H1 (cell line): Measurements from ENCODE around the gene HMCN1. TPM values are rescaled to one million over a fixed set of nuclear protein-coding genes. Genes with fewer than 3 reads are reported as not detected.

Experiments
- CTCF ChIA-PET: fragments of 300-600 bp; sonication (Branson Sonifier 250); formaldehyde crosslinking; loops from one replicate; lab custom pipeline; 2021; ENCODE audit not compliant: partially characterized antibody; lab: Charles Lee
- POLR2A ChIA-PET: fragments of 300-600 bp; sonication (Branson Sonifier 250); formaldehyde crosslinking; loops from one replicate; lab custom pipeline; 2021; ENCODE audit warnings: inconsistent platforms; ENCODE audit not compliant: partially characterized antibody; lab: Charles Lee
- DNase-seq, 2 experiments: peaks; one replicate each; pipeline versions ENCODE4 v3.0.0 to v3.0.0-alpha.2; 2010 to 2022; ENCODE audit warnings: low spot score in 2 of 2, low read depth in 1 of 2, mixed read lengths in 1 of 2
- FAIRE-seq: peaks from 2 replicates; lab custom pipeline; 2011; peaks lifted over from hg19 to GRCh38; lab: Jason Lieb, UNC
- H2AFZ ChIP-seq: 2 replicates; pipeline ENCODE4 v1.8.1; 2012; ENCODE audit warnings: low read length, inconsistent platforms
- H2AK5ac ChIP-seq: 2 replicates; pipeline ENCODE4 v1.6.1; 2013; ENCODE audit warnings: low read depth, low read length
- H2BK120ac ChIP-seq: replicated peaks from 2 replicates; pipeline ENCODE3; 2013; ENCODE audit warnings: low read depth, low read length, inconsistent platforms
- H2BK12ac ChIP-seq: 2 replicates; pipeline ENCODE4 v1.6.1; 2013; ENCODE audit warnings: low read depth, low read length
- H2BK15ac ChIP-seq: 2 replicates; pipeline ENCODE4 v1.6.1; 2013; ENCODE audit warnings: low read length
- H2BK20ac ChIP-seq: 2 replicates; pipeline ENCODE4 v1.6.1; 2013; ENCODE audit warnings: low read length
- H2BK5ac ChIP-seq: 2 replicates; pipeline ENCODE4 v1.6.1; 2013; ENCODE audit warnings: low read depth, low read length
- H3K14ac ChIP-seq: 2 replicates; pipeline ENCODE4 v1.6.1; 2013; ENCODE audit warnings: inconsistent platforms; ENCODE audit not compliant: insufficient read length
- H3K18ac ChIP-seq: 2 replicates; pipeline ENCODE4 v1.6.1; 2013; ENCODE audit warnings: low read length; ENCODE audit errors: extremely low read depth
- H3K23ac ChIP-seq: 2 replicates; pipeline ENCODE4 v1.6.1; 2013; ENCODE audit warnings: inconsistent platforms; ENCODE audit not compliant: insufficient read length
- H3K23me2 ChIP-seq: 2 replicates; pipeline ENCODE4 v1.6.1; 2013; ENCODE audit warnings: low read depth, low read length
- H3K27ac ChIP-seq: 2 replicates; pipeline ENCODE4 v1.6.1; 2011; ENCODE audit warnings: low read depth, low read length, inconsistent platforms
- H3K27me3 ChIP-seq, 4 experiments: replicated peaks in 1 of 4; 1 replicate in 1 of 4; 2 replicates in 3 of 4; pipeline versions ENCODE4 v1.6.1 to v1.8.1; 2011 to 2013; ENCODE audit warnings: low read length in 3 of 4, mild to moderate bottlenecking in 3 of 4, inconsistent platforms in 2 of 4, mixed read lengths in 2 of 4, moderate library complexity in 1 of 4; ENCODE audit not compliant: control insufficient read depth in 3 of 4, insufficient read depth in 3 of 4; ENCODE audit errors: extremely low read depth in 1 of 4
- H3K36me3 ChIP-seq, 4 experiments: 2 replicates each; pipeline versions ENCODE4 v1.6.1 to v1.8.1; 2011 to 2013; ENCODE audit warnings: mild to moderate bottlenecking in 4 of 4, low read length in 3 of 4, moderate library complexity in 2 of 4, control low read depth in 1 of 4, inconsistent platforms in 1 of 4; ENCODE audit not compliant: insufficient read depth in 4 of 4, control insufficient read depth in 2 of 4
- H3K4ac ChIP-seq: replicated peaks from 2 replicates; pipeline ENCODE3; 2013; ENCODE audit warnings: low read length, low read depth, mixed read lengths, inconsistent platforms; ENCODE audit not compliant: insufficient read length
- H3K4me1 ChIP-seq, 4 experiments: replicated peaks in 1 of 4; 1 replicate in 1 of 4; 2 replicates in 3 of 4; pipeline versions ENCODE4 v1.6.1 to v1.8.1; 2011 to 2013; ENCODE audit warnings: low read length in 3 of 4, inconsistent platforms in 2 of 4, mixed read lengths in 1 of 4; ENCODE audit not compliant: insufficient read depth in 4 of 4, control insufficient read depth in 3 of 4
- H3K4me2 ChIP-seq, 2 experiments: 2 replicates each; pipeline versions ENCODE4 v1.6.1 to v1.8.1; 2011 to 2013; ENCODE audit warnings: low read depth in 2 of 2, low read length in 2 of 2, control low read depth in 1 of 2, inconsistent platforms in 1 of 2, mild to moderate bottlenecking in 1 of 2; ENCODE audit not compliant: insufficient read depth in 1 of 2
- H3K4me3 ChIP-seq, 4 experiments: fragments of 200-600, 300-600 bp in 1 of 4; sonication (generic), shearing (Covaris generic), sonication (Bioruptor Twin) in 1 of 4; 2 replicates each; pipeline versions ENCODE4 v1.5.1 to v1.8.1; 2011 to 2016; ENCODE audit warnings: low read length in 4 of 4, low read depth in 3 of 4, control low read depth in 2 of 4, inconsistent platforms in 2 of 4, mild to moderate bottlenecking in 2 of 4, mixed read lengths in 1 of 4, moderate library complexity in 1 of 4; ENCODE audit not compliant: insufficient read depth in 2 of 4; ENCODE audit errors: extremely low read depth in 1 of 4
- H3K56ac ChIP-seq: replicated peaks from 2 replicates; pipeline ENCODE3; 2013; ENCODE audit warnings: low read depth, mild to moderate bottlenecking, mixed read lengths, low read length, inconsistent platforms; ENCODE audit not compliant: insufficient read length
- H3K79me1 ChIP-seq: 2 replicates; pipeline ENCODE4 v1.6.1; 2013; ENCODE audit warnings: low read depth, low read length, control low read depth
- H3K79me2 ChIP-seq, 2 experiments: 2 replicates each; pipeline versions ENCODE4 v1.6.1 to v1.8.1; 2012 to 2013; ENCODE audit warnings: low read length in 2 of 2, mild to moderate bottlenecking in 2 of 2, inconsistent platforms in 1 of 2; ENCODE audit not compliant: insufficient read depth in 2 of 2, control insufficient read depth in 1 of 2
- H3K9ac ChIP-seq, 4 experiments: replicated peaks in 1 of 4; 1 replicate in 1 of 4; 2 replicates in 3 of 4; pipeline versions ENCODE4 v1.6.1 to v1.8.1; 2011 to 2013; ENCODE audit warnings: low read depth in 3 of 4, low read length in 3 of 4, control low read depth in 2 of 4, mild to moderate bottlenecking in 2 of 4, moderate library complexity in 2 of 4, inconsistent platforms in 1 of 4; ENCODE audit errors: extremely low read depth in 1 of 4
- H3K9me3 ChIP-seq, 2 experiments: 2 replicates each; pipeline versions ENCODE4 v1.6.1 to v1.8.1; 2012 to 2013; ENCODE audit warnings: mild to moderate bottlenecking in 2 of 2, moderate library complexity in 2 of 2, control low read depth in 1 of 2, inconsistent platforms in 1 of 2, low read depth in 1 of 2, low read length in 1 of 2, mixed read lengths in 1 of 2; ENCODE audit not compliant: insufficient read depth in 2 of 2
- H4K20me1 ChIP-seq, 2 experiments: replicated peaks in 1 of 2; 2 replicates each; pipeline versions ENCODE3 to v1.8.1; 2011 to 2013; ENCODE audit warnings: inconsistent platforms in 2 of 2, low read length in 2 of 2, mild to moderate bottlenecking in 1 of 2; ENCODE audit not compliant: insufficient read depth in 2 of 2, control insufficient read depth in 1 of 2
- H4K5ac ChIP-seq: 2 replicates; pipeline ENCODE4 v1.6.1; 2013; ENCODE audit warnings: low read length, low read depth, mixed read lengths, inconsistent platforms; ENCODE audit not compliant: insufficient read length
- H4K8ac ChIP-seq: 2 replicates; pipeline ENCODE4 v1.8.0; 2013; ENCODE audit warnings: mild to moderate bottlenecking, moderate library complexity, low read length, inconsistent platforms; ENCODE audit not compliant: insufficient read depth; ENCODE audit errors: extremely low read depth
- H4K91ac ChIP-seq: replicated peaks from 2 replicates; pipeline ENCODE3; 2013; ENCODE audit warnings: low read length, mixed read lengths, inconsistent platforms; ENCODE audit not compliant: insufficient read length
- ASH2L ChIP-seq: fragments of 200-600, 300-600 bp; sonication (generic); IDR thresholded peaks from one replicate; pipeline ENCODE4 v1.7.1; 2017; ENCODE audit warnings: low read length
- CBX8 ChIP-seq: fragments of 300-800, 300-1000 bp; sonication (generic); IDR thresholded peaks from 2 replicates; pipeline ENCODE4 v1.7.1; 2016; ENCODE audit warnings: low read depth, low read length, borderline replicate concordance
- EZH2 ChIP-seq: fragments of 200-600 bp; sonication (generic); IDR thresholded peaks from 2 replicates; pipeline ENCODE4 v1.7.1; 2012; ENCODE audit warnings: low read depth, mild to moderate bottlenecking, moderate library complexity, low read length, inconsistent platforms; ENCODE audit not compliant: severe bottlenecking
- JUND ChIP-seq: IDR thresholded peaks from 2 replicates; pipeline ENCODE4 v1.6.1; 2011; ENCODE audit warnings: mild to moderate bottlenecking, improper control_type of control experiment, low read length
- SUZ12 ChIP-seq: fragments of 200-600 bp; sonication (generic); IDR thresholded peaks from 2 replicates; pipeline ENCODE4 v1.6.1; 2012; ENCODE audit warnings: mild to moderate bottlenecking, inconsistent platforms, low read length, moderate library complexity, mixed read lengths
- ZNF274 ChIP-seq: IDR thresholded peaks from 2 replicates; pipeline ENCODE4 v1.7.0; 2012; ENCODE audit warnings: low read length, borderline replicate concordance; ENCODE audit errors: extremely low read depth
- WGBS, 2 experiments: shearing (Covaris generic) in 1 of 2; methylation state at CpG; one replicate each; pipeline versions ENCODE4 v1.1.6 to v1.1.7; 2013 to 2015; ENCODE audit warnings: low lambda C conversion rate in 2 of 2, mixed read lengths in 2 of 2, inconsistent platforms in 1 of 2, low coverage in 1 of 2, missing lambda C conversion rate in 1 of 2; ENCODE audit not compliant: insufficient replicate concordance in 2 of 2, insufficient coverage in 1 of 2, insufficient read length in 1 of 2; ENCODE audit errors: extremely low coverage in 1 of 2, missing lambda C conversion rate in 1 of 2; 5-methylcytosine and 5-hydroxymethylcytosine counted together
- polyA plus RNA-seq, 7 experiments: library from polyadenylated mRNA; depleted of rRNA in 3 of 7; stranded (reverse) in 5 of 7; unstranded in 2 of 7; fragments of >200 nt in 5 of 7; fragments of 200-250 nt in 2 of 7; gene quantifications; 1 replicate in 5 of 7; 2 replicates in 1 of 7; 4 replicates in 1 of 7; pipeline versions ENCODE4 v1.2.1 to v1.2.3, GENCODE V29; 2011 to 2013; ENCODE audit warnings: missing spikeins in 2 of 7, mixed read lengths in 2 of 7
- total RNA-seq: library from RNA; stranded (reverse); fragmentation: NEBNext Ultra II Directional; extraction: Animal tissue kit (Norgen Biotek cat#: 25700); gene quantifications from 2 replicates; pipeline ENCODE4 v1.2.1, GENCODE V29; 2021

Gene HMCN1
- total and polyA plus RNA-seq, 2 of the 8 experiments (the other 6 are each of a cell fraction or from before 2014, with no cell fraction given) = 13.8 to 14.6 TPM

- Histone ChIP-seq H3K27ac (no peak overlapping the region), H4K20me1 (no peaks in the 10 kb centered on the region), H3K18ac (no peak overlapping the region), H3K9ac (no peak overlapping the region), H3K56ac (no peak overlapping the region), H3K4me1 (no peaks in the 10 kb centered on the region), H2BK12ac (no peak overlapping the region), H4K91ac (no peak overlapping the region), H3K79me1 (no peaks in the 10 kb centered on the region), H3K4me3 (no peak overlapping the region), H3K4me2 (no peak overlapping the region), H4K5ac (no peak overlapping the region), H3K79me2 (no peaks in the 10 kb centered on the region), H3K27me3 (no peaks in the 10 kb centered on the region), H2AK5ac (0 out of 2 replicates have a peak overlapping the region, but pooled peaks have one; percentile 6), H3K9me3 (no peaks in the 10 kb centered on the region), H2AFZ (no peak overlapping the region), H3K36me3 (no peaks in the 10 kb centered on the region; a peak in 1 of 8 replicates), H2BK120ac (no peak overlapping the region), H3K23me2 (no peaks in the 10 kb centered on the region), H2BK5ac (no peak overlapping the region), H3K23ac (no peak overlapping the region), H3K4ac (no peak overlapping the region), H2BK15ac (no peak overlapping the region), H2BK20ac (no peak overlapping the region), H3K14ac (no peak overlapping the region), H4K8ac (peak overlapping the region; percentile 35; the same call in 1 of the 2 replicates)
- POLR2A ChIA-PET = no interaction called here
- WGBS, 2 experiments = 91% methylated on average over 9 of the region's 9 CpGs; no CpG with 5 or more reads in 1 of the 2 experiments
- no peak for DNase-seq
- CTCF ChIA-PET = interaction anchor here (2.1 kb wide), 1 partner anchor 10 kb away, joined by 6 read pairs; no protein-coding TSS in a partner anchor
- TF ChIP-seq ZNF274 (no peak), SUZ12 (no peak), EZH2 (no peak), ASH2L (no peak), JUND (no peak), CBX8 (no peak)
- no peak for FAIRE-seq
Measured at GRCh38 chr1:186122837-186123236, 388.6 kb downstream of the HMCN1 start.
